Effector memory CD4-positive, alpha-beta T cell (primary cell): Measurements from ENCODE around the gene GTSE1.

ENCODE experiments used
- DNase-seq, 3 donors: peaks; one replicate each; pipeline ENCODE4 v3.0.0-alpha.2; 2020
- H3K27ac ChIP-seq: 2 replicates; pipeline ENCODE4 v1.7.0; 2013; ENCODE audit warnings: mild to moderate bottlenecking, low read length, moderate library complexity; ENCODE audit not compliant: insufficient read depth, poor library complexity, severe bottlenecking
- H3K27me3 ChIP-seq: replicated peaks from 2 replicates; pipeline ENCODE4 v1.7.0; 2013; ENCODE audit warnings: mild to moderate bottlenecking, low read length; ENCODE audit not compliant: insufficient read depth, control insufficient read depth, poor library complexity, severe bottlenecking
- H3K36me3 ChIP-seq: 2 replicates; pipeline ENCODE4 v1.7.0; 2013; ENCODE audit warnings: mild to moderate bottlenecking, low read length, moderate library complexity; ENCODE audit not compliant: control insufficient read depth, insufficient read depth
- H3K4me1 ChIP-seq: 2 replicates; pipeline ENCODE4 v1.7.0; 2013; ENCODE audit warnings: low read length, mild to moderate bottlenecking; ENCODE audit not compliant: control insufficient read depth, insufficient read depth, poor library complexity, severe bottlenecking
- H3K4me3 ChIP-seq: 2 replicates; pipeline ENCODE4 v1.7.0; 2013; ENCODE audit warnings: low read length, low read depth, mild to moderate bottlenecking; ENCODE audit not compliant: insufficient read depth, poor library complexity, severe bottlenecking
- H3K9me3 ChIP-seq: 2 replicates; pipeline ENCODE4 v1.7.0; 2013; ENCODE audit warnings: mild to moderate bottlenecking, low read length, moderate library complexity; ENCODE audit not compliant: control insufficient read depth

The GTSE1 gene

DNA sequence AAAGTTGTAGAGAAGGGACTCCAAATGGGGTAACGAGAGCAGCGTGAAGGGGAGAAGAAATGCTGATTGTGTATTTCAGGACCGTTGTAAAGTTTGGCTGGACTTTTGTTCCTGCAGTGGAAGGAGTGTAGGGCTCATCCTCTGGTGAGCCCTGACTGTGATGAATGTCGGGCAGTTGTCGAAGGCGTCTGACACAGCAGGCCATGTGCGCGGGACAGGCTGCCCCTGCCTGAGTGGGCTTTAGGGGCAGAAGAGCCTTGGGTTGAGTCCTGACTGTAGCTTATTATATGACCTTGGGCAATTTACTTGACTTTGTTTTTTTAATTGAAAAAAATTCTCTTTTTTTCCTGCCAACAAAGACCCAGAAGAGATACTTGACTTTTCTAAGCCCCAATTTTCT is 42.0 kb downstream of the GTSE1 start:
- Histone ChIP-seq H3K27ac (no peak overlapping the region), H3K9me3 (no peaks in the 10 kb centered on the region), H3K4me1 (peaks cover 10% of the 10 kb centered on the region), H3K36me3 (peaks cover 47% of the 10 kb centered on the region), H3K4me3 (no peak overlapping the region), H3K27me3 (no peaks in the 10 kb centered on the region)
- no peak for DNase-seq

DNA sequence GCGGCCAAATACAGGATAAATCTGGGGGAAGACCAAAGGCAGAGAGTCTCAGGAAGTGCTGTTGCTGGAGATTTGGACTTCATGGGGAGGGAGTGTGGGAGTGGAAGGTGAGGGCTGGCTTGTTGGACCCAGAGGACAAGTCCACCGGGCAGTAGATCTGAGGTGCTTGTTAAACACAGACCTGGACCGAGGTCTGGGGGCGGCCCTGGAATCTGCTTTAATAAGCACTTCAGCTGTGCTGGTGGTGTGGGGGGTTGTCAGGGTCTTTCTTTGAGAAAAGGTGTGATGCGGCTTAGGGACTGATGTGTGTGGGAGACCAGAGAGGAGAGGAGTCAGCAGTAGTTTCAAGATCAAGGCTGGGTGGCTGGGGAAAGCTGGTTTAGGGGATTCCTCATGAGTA is 43.3 kb downstream of the GTSE1 start:
- DNase-seq = no peak
- Histone ChIP-seq H3K36me3 (peaks cover 59% of the 10 kb centered on the region), H3K9me3 (no peaks in the 10 kb centered on the region)

DNA sequence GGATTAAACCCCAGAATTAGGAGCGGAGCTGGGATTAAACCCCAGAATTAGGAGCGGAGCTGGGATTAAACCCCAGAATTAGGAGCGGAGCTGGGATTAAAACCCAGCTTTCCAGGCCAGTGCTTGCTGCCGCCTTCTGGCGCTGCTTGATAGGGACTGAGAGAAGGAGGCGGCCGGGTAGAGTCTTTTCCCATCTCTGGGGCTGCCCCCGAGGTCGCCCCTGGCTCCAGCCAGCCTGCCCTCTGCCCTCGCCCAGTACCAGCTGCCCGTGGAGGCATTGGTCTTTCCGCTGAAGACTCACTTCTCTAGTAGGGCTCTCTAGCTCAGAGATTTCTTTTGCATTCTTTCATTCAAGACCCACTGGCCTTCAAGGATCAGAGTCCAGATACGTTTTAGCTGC is 44.0 kb downstream of the GTSE1 start:
- peaks cover 61% of the 10 kb centered on the region for H3K36me3 ChIP-seq
- DNase-seq = no peak

More for the DNA sequence above, 43.3 kb downstream of the GTSE1 start:
- Histone ChIP-seq H3K27me3 (no peaks in the 10 kb centered on the region), H3K4me3 (no peak overlapping the region), H3K4me1 (peaks cover 10% of the 10 kb centered on the region), H3K27ac (no peak overlapping the region)

DNA sequence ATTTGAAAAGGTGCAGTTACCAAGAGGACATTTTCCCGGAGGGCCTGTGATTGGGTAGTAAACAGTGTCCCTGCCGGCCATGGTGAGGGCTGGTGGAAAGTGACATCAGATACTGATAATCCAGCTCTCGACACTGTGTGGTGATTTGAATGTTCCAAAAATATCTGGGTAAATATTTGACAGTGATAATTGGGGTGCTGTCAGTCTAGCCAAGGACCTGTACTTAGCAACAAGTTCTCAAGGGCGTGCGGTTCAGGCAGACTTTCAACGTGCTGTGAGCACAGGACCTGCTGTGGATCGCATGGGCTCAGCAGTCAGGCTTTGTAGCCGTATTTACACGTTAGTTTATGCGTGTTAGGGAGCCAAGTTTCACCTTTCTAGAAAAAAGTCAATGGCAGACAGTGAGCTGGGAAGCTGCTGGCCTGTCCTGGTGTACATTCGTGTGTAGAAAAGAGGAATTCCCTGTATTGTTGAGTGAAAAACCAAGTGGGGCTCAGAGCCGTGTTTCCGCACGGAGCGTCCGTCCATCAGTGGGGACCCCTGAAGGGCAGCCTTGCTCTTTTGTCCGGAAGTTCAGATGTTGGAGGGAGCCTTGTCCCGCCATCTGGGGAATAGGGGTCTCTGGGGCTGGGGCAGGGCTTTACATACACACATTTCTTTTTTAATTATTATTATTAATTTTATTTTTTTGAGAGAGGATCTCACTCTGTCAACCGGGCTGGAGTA is 50.2 kb downstream of the GTSE1 start:
- Histone ChIP-seq H3K9me3 (no peaks in the 10 kb centered on the region), H3K27me3 (no peaks in the 10 kb centered on the region), H3K27ac (no peak overlapping the region), H3K36me3 (peaks cover 78% of the 10 kb centered on the region), H3K4me3 (no peak overlapping the region), H3K4me1 (no peaks in the 10 kb centered on the region)
- DNase-seq = no peak

More for the DNA sequence above, 44.0 kb downstream of the GTSE1 start:
- Histone ChIP-seq H3K4me1 (peaks cover 10% of the 10 kb centered on the region), H3K27ac (no peak overlapping the region), H3K9me3 (no peaks in the 10 kb centered on the region), H3K27me3 (no peaks in the 10 kb centered on the region), H3K4me3 (no peak overlapping the region)

DNA sequence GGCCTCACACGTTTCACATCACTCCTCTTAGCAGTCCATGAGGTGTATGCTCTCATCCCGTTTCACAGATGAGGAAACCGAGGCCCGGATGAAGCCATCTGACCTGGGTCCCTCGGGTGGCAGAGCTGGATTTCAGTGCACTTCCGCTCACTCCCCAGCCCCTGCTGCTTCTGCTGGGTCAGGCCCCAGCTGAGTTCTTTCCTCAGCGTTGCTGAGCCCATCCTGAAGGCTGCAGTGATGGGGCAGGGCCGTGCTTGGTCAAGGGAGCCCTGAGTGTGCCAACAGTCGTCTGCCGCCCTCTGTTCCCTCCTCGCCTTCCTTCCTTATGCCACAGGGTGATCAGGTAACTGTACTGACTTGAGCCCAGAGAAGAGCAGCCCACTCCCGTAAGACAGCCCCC is 51.0 kb downstream of the GTSE1 start:
- Histone ChIP-seq H3K4me3 (no peak overlapping the region), H3K27me3 (no peaks in the 10 kb centered on the region), H3K4me1 (no peaks in the 10 kb centered on the region), H3K27ac (no peak overlapping the region), H3K36me3 (peaks cover 81% of the 10 kb centered on the region), H3K9me3 (no peaks in the 10 kb centered on the region)
- no peak for DNase-seq

DNA sequence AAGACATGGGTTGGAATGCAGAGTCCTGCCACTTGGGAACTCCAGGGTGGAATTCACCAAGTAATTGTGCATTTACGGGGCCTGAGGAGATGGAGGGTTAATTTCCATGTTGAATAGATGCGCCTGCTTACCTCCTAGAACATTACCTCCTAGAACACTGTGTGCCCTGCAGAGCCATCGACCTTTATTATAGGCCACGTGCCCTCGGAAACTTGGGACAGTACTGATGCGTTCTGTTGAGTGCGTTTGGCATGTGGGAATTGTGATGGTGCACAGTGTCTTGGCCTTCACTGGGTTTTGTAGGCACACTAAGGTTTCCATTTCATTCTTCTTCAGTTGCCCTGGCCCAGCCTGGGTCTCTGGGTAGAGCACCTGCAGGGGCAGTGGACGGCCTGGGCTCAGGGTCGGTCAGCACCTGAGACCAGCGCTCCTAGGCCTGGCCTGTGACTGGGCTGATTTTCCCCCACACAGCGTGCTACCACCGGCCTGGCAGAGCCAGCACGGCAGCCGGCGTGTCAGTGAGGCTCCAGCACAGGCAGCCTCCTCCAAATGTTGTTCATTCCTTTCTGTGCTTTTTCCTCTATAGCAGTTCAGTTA is 51.5 kb downstream of the GTSE1 start:
- Histone ChIP-seq H3K36me3 (peaks cover 86% of the 10 kb centered on the region), H3K27ac (no peak overlapping the region), H3K27me3 (no peaks in the 10 kb centered on the region), H3K4me3 (no peak overlapping the region), H3K9me3 (no peaks in the 10 kb centered on the region), H3K4me1 (no peaks in the 10 kb centered on the region)
- DNase-seq = no peak

DNA sequence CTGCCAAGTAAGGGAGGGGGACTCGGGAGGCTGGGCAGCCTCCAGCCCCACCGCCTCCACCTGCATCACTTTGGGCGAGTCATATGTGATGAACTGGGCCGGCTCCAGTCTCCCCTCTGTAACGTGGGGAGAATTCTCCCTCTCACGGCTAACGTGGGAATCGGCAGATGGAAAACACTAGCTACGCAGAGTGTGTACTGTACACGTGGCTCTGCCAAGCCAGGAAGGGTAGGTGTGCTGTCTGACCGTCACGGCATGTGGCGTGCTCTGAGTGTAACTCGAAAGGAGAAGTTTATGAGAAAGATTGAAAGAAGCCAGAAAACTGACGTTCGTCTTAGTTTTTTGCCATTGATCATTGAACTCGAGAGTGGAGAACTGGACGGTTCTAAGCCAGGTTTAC is 52.6 kb downstream of the GTSE1 start:
- Histone ChIP-seq H3K27ac (no peak overlapping the region), H3K9me3 (no peaks in the 10 kb centered on the region), H3K4me3 (no peak overlapping the region), H3K4me1 (no peaks in the 10 kb centered on the region), H3K27me3 (no peaks in the 10 kb centered on the region), H3K36me3 (peaks cover 85% of the 10 kb centered on the region)
- no peak for DNase-seq

DNA sequence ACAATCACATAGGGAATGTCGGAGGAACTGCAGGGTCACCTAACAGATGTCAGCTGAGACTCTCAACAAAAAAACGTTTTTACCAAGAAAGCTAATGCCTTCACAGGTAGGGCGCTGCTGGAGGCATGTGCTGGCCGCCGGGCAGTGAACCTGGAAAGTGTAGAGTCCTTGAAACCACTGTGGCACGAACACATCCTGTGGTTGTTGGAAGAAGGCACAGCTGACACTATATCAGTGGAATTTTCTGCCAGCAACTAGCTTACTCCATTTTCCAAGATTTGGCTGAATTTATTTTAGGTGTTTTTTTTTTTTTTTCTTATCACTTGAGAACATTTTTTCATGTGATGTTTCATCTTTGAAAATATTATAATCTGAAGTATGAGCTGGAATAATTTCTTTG is 53.0 kb downstream of the GTSE1 start:
- DNase-seq = no peak
- no peak overlapping the region for H3K4me3 ChIP-seq
- H3K4me1 ChIP-seq = no peaks in the 10 kb centered on the region
- no peaks in the 10 kb centered on the region for H3K9me3 ChIP-seq
- H3K27ac ChIP-seq = no peak overlapping the region
- H3K27me3 ChIP-seq = no peaks in the 10 kb centered on the region
- H3K36me3 ChIP-seq = peaks cover 84% of the 10 kb centered on the region

DNA sequence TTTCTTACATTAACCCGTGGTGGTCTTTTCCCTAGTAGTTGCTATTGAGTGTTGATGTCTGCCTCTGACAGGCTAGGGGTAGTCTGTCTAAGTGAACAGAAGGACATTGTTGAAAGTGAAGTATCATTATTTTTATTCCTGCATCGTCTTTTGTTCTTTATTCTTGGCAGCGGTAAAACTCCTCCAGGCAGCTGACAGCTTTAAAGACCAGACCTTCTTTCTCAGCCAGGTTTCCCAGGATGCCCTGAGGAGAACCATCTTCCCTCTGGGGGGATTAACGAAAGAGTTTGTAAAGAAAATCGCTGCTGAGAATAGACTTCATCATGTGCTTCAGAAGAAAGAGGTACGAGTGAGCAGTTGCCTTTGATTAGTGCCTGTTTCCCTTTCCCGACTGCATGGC is 53.5 kb downstream of the GTSE1 start:
- Histone ChIP-seq H3K4me1 (no peaks in the 10 kb centered on the region), H3K27me3 (no peaks in the 10 kb centered on the region), H3K4me3 (no peak overlapping the region), H3K9me3 (no peaks in the 10 kb centered on the region), H3K27ac (no peak overlapping the region), H3K36me3 (peaks cover 83% of the 10 kb centered on the region)
- no peak for DNase-seq

DNA sequence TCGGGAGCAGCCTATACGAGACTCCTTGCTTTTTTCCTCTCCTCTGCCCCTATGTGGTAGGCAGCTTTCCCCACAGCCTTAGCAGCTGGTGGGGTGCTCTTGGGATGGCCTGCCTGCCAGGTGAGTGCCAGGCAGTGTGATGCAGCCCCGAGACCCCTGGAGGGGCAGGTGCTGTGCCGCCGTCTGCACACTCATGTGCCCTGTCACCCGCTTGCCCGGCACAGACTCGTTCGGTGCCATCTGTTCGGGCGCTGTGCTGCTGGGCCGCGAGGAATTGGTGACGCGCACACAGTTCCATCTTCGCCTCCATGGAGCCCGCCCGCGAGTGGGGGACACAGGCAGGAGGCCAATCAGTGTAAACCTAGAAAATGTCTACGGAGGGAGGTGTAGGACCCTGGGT is 54.0 kb downstream of the GTSE1 start:
- Histone ChIP-seq H3K27me3 (no peaks in the 10 kb centered on the region), H3K4me1 (no peaks in the 10 kb centered on the region), H3K27ac (no peak overlapping the region), H3K9me3 (no peaks in the 10 kb centered on the region), H3K36me3 (peaks cover 82% of the 10 kb centered on the region), H3K4me3 (no peak overlapping the region)
- no peak for DNase-seq
